Hippocampal formation (tissue), 2 donors: ENCODE data around the gene SSBP4.

Experiments
- DNase-seq, 2 donors: peaks; one replicate each; lab custom pipeline; 2025; lab: John Stamatoyannopoulos, UW

Gene SSBP4

DNA sequence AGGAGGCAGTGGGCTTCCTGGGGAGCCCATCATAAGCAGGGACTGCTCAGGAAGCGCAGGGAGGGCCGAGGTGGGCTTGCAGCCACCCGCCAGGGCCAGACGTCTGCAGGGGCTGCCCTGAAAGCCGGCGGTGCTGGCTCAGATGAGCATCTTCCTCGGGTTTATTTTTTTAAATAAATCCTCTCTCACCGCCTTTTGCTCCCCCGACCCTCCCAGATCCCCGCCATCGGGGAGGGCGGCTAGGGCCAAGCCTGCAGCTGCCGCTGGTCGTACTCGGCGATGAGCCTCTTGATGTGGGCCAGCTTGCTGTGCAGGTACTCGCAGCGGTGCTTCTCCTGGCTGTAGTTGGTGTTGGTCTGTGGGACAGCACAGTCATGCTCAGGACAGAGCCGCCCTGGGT lies 25.3 kb downstream of the SSBP4 start:
- no peak for DNase-seq

DNA sequence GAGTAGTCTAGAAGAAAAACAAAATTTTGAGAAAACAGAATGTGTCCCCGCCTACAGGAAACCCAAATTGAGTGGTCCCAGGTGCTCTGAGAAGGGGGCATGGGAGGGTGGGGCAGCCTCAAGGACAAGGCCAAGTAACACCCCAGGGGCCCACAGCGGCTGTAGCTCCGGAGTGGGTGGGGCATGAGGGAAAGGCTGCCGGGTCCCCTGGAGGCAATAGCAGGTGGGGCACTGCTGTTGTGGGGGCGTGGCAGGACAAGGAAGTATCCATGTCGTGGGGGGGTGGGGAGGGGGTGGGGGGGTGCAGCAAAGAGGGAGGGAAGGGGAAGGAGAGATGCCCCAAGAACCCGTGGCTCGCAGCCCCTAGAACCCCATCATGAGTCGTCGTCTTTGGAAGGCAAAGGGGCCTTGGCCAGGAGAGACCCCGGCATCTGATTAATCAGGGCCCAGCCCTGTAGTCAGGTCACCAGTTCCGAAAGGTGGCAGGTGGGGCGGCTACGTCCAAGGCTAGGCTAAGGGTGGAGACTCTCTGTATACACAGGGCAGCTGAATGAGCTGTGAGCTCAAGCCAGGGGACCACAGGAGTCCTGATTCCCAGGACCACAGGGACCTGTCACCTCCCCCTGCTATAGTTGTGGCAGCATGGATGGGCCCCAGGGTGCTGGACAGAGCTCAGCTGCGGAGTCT lies 26.2 kb downstream of the SSBP4 start:
- DNase-seq, result no peak

- DNase-seq, result no peak
Observed at GRCh38 chr19:18446145-18446810, 27.1 kb downstream of the SSBP4 start.

- DNase-seq, result no peak
Observed at GRCh38 chr19:18446811-18447359, 27.7 kb downstream of the SSBP4 start.

DNA sequence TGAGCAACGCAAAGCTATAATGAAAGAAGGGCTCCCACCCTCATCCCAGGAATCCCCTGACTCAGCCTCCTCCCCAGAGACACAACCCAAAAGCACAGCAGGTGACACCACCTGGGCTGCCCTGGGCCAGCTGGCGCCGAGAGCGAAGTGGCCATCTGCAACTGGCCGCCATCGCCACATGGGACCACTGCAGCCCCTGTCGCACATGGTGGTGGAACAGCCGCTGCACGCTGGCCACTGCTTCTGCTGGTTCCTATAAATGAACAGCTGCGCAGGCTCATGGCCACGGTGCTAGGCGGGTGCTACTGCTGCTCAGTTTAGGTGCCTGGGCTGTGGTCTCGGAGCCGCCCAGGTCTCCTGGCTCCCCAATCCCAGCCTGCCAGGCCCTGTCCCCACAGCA lies 30.4 kb downstream of the SSBP4 start:
- no peak for DNase-seq

DNA sequence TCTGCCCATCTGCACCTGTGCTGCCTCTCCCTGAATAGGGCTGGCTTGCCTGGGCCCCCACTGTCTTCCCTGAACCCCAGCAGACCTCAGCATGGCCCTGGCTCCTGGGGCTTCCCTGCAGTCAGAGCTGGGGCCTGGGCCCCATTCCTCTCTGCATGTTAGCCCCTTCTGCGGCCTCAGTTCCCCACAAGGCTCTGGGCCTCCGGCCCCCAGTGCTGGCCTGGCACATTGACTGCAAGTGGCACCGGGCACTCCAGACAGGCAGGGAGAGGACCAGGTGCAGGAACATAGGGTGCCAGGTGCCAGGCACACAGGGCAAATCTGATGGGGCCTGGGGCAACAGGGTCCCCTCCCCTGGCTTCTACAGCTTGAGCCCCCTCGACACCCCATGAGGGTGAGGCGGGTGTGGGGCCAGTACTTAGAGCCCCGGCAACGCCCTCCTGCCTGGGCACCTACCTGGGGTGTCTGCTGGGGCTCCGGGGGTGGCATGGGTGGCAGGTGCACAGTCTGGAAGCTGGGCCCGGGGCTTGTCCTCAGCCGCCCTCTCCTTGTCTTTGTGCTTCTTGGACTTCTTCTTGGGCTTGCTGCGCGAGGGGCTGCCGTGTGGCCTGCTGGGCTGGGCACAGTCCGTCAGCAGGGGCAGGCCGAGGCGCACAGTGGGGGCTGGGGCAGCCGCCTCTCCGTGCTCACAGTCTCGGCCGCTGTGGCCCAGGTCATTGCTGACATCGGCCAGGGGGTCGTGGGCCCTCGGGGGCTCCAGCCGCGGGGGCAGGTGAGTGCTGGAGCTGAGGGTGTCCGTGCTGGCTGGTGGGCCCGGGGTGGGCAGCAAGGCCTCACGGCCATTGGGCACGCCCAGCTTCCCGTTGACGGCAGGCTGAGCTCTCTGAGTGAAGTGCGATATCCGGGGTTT lies 31.1 kb downstream of the SSBP4 start:
- DNase-seq, result no peak

- DNase-seq, result peak; percentile 62 to 80
Observed at GRCh38 chr19:18450931-18451836, 32.0 kb downstream of the SSBP4 start.

GRCh38 chr19:18452386-18452785 lies 33.2 kb downstream of the SSBP4 start:
- DNase-seq, result no peak

DNA sequence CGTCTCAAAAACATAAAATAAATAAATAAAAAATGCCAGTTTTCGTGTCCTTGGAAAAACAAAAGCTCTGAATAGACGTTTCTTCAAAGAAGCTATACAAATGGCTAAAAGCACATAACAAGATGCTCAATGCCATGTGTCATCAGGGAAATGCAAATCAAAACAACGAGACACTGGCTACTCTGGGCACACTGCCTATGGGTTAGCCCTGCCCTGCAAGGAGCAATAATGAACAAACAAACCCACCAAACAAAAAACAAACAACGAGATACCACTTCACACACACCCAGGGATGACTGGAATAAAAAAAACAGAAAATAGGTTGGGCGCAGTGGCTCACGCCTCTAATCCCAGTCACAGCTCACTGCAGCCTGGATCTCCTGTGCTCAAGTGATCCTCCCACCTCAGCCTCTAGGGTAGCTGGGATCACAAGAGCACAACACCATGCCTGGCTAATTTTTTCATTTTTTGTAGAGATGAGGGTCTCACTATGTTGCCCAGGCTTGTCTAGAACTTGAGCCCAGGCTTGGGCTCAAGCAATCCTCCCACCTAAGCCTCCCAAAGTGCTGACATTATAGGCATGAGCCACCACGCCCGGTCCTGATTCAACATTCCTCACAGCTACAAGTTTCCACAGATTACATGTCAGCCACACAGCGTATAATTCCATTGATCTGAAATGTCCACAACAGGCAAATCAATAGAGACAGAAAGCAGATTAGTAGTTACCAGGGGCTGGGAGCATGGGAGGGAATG lies 34.2 kb downstream of the SSBP4 start:
- no peak for DNase-seq

- DNase-seq, result no peak
Observed at GRCh38 chr19:18456279-18456678, 37.1 kb downstream of the SSBP4 start.

DNA sequence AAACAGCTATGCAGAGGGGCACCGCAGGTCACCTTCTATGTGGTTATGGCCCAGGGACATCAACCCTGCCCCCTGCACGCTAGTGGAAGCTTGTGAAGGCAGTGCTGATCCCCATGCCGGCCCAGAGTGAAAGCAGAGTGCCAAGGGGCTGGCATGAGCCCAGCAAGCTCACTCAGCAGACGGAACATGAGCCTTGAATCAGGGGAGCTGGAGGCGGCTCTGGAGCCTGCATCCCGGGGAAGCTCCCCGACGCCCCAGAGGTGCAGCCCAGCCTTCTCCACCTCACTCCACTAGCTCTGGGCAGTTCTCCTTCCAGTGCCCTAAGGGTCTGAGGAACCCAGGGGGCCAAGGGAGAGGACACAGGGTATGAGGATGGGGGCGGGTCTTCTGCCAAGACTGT lies 37.8 kb downstream of the SSBP4 start:
- peak; percentile 27 to 30 for DNase-seq

GRCh38 chr19:18457483-18458331 lies 38.5 kb downstream of the SSBP4 start:
- DNase-seq, result no peak

- no peak for DNase-seq
Observed at GRCh38 chr19:18460900-18461299, 41.7 kb downstream of the SSBP4 start.

- no peak for DNase-seq
Observed at GRCh38 chr19:18461471-18461870, 42.3 kb downstream of the SSBP4 start.

GRCh38 chr19:18464646-18465045 lies 45.4 kb downstream of the SSBP4 start:
- peak; percentile 80 to 91 for DNase-seq

DNA sequence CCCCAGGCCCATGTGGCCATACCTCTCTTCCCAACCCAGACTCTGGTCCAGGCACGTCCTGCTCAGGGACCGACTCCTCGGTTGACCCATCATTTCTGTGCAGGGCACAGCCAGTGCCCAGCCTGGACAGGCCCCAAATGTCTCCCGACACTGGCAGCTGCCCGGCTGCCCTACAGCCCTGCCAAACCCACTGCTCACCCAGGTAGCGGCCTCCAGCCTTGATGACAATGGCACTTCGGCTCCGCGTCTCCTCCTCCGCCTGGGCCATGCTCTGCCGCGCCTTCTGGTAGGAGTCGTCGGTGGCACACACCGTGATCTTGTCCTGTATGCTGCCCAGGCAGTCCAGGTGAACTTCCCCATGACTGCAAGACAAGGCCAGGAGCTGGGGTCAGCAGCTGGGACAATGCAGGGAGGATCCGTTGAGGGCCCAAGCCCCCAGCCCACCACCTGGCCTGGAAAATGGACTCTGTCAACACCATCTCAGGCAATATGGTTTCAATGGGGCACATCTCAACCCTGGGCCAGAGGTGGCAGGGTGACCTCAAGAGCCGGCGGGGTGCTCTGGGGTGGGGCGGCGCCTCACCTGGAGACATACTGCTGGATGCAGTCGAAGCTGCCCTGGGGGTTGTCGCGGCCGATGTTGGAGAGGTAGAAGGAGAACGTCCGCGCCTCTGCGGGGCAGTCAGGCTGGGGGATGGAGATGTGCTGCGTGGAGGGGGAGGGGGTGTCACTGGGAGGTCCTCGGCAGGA lies 46.2 kb downstream of the SSBP4 start:
- DNase-seq, result no peak

- no peak for DNase-seq
Observed at GRCh38 chr19:18465964-18466339, 46.8 kb downstream of the SSBP4 start.

DNA sequence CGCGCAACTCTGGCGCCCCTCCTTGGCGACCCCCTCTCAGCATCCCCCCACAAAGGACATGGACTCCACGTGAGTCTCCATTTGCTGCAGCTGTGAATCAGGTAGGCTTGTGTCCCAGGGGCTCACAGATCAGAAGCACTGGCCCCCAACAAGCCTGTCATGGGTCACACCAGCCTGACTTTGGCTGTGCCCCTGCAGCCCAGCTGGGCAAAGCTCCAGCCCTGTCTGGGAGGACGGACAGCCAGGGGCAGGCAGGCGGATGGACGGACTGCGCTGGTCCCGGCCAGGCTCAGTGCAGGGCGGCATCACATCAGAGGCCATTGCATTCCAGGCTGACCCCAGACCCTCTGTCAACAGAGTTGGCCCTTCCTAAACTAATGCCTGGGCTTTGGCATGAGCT lies 47.2 kb downstream of the SSBP4 start:
- no peak for DNase-seq

- DNase-seq, result no peak
Observed at GRCh38 chr19:18467978-18468377, 48.8 kb downstream of the SSBP4 start.
